Adrenal gland (tissue), 5 donors: ENCODE data around the gene CCDC91.

Experiments used
- POLR2A ChIP-seq, 2 donors: fragments of 450-650 bp; IDR thresholded peaks; one replicate each; pipeline ENCODE4 v1.6.1; 2017; ENCODE audit warnings: antibody characterized with exemption in 2 of 2, mild to moderate bottlenecking in 2 of 2, moderate library complexity in 1 of 2
- TF ChIP-seq, protein P1 (sequence below), 6 experiments: fragments of 450-650 bp in 4 of 6; fragments of 200-600 bp in 2 of 6; sonication (generic) in 1 of 6; IDR thresholded peaks; 1 replicate in 5 of 6; 2 replicates in 1 of 6; pipeline versions ENCODE4 v1.5.1 to v1.8.0; 2016 to 2021; ENCODE audit warnings: antibody characterized with exemption in 6 of 6, mild to moderate bottlenecking in 2 of 6, moderate library complexity in 1 of 6
- donor health status: DM: no; HTN: no; CAD: no.

DNA sequence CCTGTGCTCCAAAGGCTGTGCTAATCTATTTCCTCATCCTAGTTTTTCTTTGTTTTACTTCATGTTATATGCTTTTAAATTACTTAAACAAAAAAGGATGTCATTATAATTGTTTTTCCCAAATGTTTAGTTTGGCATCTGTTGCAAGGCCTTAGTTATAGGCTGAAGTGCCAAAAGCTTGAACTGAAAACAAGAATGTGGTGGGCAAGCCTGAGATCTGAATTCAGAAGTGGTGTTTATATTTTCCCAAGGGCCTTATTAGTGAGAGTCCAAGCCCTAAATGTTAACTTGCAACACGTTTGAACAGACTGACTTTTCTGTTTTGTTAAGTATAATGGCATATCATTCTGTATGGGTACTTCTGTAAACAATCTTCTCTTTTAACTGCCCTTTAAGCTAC is 326.8 kb downstream of the CCDC91 start:
- TF ChIP-seq, protein P1, sequence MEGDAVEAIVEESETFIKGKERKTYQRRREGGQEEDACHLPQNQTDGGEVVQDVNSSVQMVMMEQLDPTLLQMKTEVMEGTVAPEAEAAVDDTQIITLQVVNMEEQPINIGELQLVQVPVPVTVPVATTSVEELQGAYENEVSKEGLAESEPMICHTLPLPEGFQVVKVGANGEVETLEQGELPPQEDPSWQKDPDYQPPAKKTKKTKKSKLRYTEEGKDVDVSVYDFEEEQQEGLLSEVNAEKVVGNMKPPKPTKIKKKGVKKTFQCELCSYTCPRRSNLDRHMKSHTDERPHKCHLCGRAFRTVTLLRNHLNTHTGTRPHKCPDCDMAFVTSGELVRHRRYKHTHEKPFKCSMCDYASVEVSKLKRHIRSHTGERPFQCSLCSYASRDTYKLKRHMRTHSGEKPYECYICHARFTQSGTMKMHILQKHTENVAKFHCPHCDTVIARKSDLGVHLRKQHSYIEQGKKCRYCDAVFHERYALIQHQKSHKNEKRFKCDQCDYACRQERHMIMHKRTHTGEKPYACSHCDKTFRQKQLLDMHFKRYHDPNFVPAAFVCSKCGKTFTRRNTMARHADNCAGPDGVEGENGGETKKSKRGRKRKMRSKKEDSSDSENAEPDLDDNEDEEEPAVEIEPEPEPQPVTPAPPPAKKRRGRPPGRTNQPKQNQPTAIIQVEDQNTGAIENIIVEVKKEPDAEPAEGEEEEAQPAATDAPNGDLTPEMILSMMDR (IDR thresholded peaks at IDR 0.05) = no peak
- TF ChIP-seq POLR2A (IDR thresholded peaks at IDR 0.05) = no peak
